H1 (cell line): Measurements from ENCODE around the gene MARCHF3. TPM values are rescaled to one million over a fixed set of nuclear protein-coding genes. Genes with fewer than 3 reads are reported as not detected.

Experiments
- FOSL1 ChIP-seq: IDR thresholded peaks from 2 replicates; pipeline ENCODE4 v1.6.1; 2011; ENCODE audit warnings: mild to moderate bottlenecking, low read depth, low read length, moderate library complexity; ENCODE audit not compliant: insufficient read depth
- polyA plus RNA-seq, 7 experiments: library from polyadenylated mRNA; depleted of rRNA in 3 of 7; stranded (reverse) in 5 of 7; unstranded in 2 of 7; fragments of >200 nt in 5 of 7; fragments of 200-250 nt in 2 of 7; gene quantifications; 1 replicate in 5 of 7; 2 replicates in 1 of 7; 4 replicates in 1 of 7; pipeline versions ENCODE4 v1.2.1 to v1.2.3, GENCODE V29; 2011 to 2013; ENCODE audit warnings: missing spikeins in 2 of 7, mixed read lengths in 2 of 7
- total RNA-seq: library from RNA; stranded (reverse); fragmentation: NEBNext Ultra II Directional; extraction: Animal tissue kit (Norgen Biotek cat#: 25700); gene quantifications from 2 replicates; pipeline ENCODE4 v1.2.1, GENCODE V29; 2021

The MARCHF3 gene
- total and polyA plus RNA-seq, 2 of the 8 experiments (the other 6 are each of a cell fraction or from before 2014, with no cell fraction given), result 12.0 to 16.9 TPM

DNA sequence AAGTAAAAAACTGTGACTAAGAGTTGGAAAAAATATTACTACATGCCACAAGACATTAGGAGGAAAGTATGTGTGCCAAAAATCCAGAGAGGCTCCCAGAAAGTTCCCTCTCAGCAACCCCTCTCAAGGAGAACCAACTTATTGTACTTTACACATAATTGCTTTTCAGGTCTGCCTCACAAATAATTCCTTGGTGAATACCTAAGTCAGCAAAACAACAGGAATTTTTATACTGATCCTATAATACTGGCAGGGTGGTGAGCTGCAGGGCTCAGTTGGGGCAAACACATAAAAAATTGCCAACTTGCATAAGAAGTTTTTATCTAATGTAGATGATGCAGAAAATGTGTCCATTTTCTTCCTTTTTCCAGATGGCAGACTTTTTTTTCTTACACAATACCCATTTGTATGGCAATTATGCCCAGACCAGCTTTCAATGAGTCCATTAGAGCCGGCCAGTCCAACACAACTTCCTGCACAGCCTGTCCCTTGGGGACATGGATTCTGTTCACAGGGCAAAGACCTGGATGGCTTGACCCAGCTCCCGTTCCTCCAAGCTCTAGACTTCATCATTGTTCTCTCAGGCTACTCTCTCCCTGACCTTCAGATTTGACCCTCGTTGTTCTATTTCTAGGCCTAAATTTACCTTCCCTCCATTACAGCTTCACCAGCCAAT, 31.3 kb downstream of the MARCHF3 start (continued):
- no peak for TF ChIP-seq FOSL1
